Heart right ventricle (tissue), 16 donors: ENCODE results near the gene LRRC27. TPM values are rescaled to one million over a fixed set of nuclear protein-coding genes. Genes with fewer than 3 reads are reported as not detected.

Experiments
- ATAC-seq, 8 donors: fragments of 200-7000 bp; cut with Tn5 transposase; one replicate each; pipeline ENCODE4 v1.9.1; 2020; ENCODE audit warnings: mild to moderate bottlenecking in 8 of 8, moderate library complexity in 8 of 8, moderate number of reproducible peaks in 1 of 8
- DNase-seq, 2 donors: peaks; one replicate each; pipeline ENCODE4 v3.0.0-alpha.2; 2020
- H3K27ac ChIP-seq, 10 donors: fragments of 200-600 bp; sonication (generic) in 2 of 10; one replicate each; pipeline versions ENCODE4 v1.5.0 to v1.8.0; 2020 to 2022; ENCODE audit warnings: mild to moderate bottlenecking in 3 of 10
- H3K27me3 ChIP-seq, 7 donors: fragments of 200-600 bp; one replicate each; pipeline ENCODE4 v1.8.0; 2021 to 2022; ENCODE audit warnings: mild to moderate bottlenecking in 2 of 7
- H3K36me3 ChIP-seq, 9 donors: fragments of 200-600 bp; sonication (generic) in 1 of 9; one replicate each; pipeline versions ENCODE4 v1.5.0 to v1.8.0; 2020 to 2022; ENCODE audit warnings: mild to moderate bottlenecking in 2 of 9
- H3K4me1 ChIP-seq, 9 donors: fragments of 200-600 bp; sonication (generic) in 1 of 9; one replicate each; pipeline versions ENCODE4 v1.5.0 to v1.8.0; 2020 to 2022; ENCODE audit warnings: mild to moderate bottlenecking in 4 of 9
- H3K4me3 ChIP-seq, 10 donors: fragments of 200-600 bp; sonication (generic) in 2 of 10; one replicate each; pipeline versions ENCODE4 v1.5.0 to v1.8.0; 2020 to 2022; ENCODE audit warnings: mild to moderate bottlenecking in 7 of 10, moderate library complexity in 2 of 10
- H3K9me3 ChIP-seq, 11 donors: fragments of 200-600 bp in 10 of 11; sonication (generic) in 2 of 11; one replicate each; pipeline versions ENCODE4 v1.5.0 to v1.8.0; 2013 to 2022; ENCODE audit warnings: mild to moderate bottlenecking in 2 of 11, control low read depth in 1 of 11, moderate library complexity in 1 of 11
- WGBS, 2 donors: extraction: QIAGEN DNeasy Blood & Tissue Kit; methylation state at CpG; one replicate each; pipeline ENCODE4 v1.1.7; 2013; ENCODE audit warnings: inconsistent platforms in 1 of 2; 5-methylcytosine and 5-hydroxymethylcytosine counted together
- intact Hi-C, 10 donors: fragments of 100-400 bp; cut with DNase I; formaldehyde crosslinking; loops; one replicate each; pipeline versions ENCODE4 v1.11.1 to v1.14.2; 2022
- polyA plus RNA-seq, 2 donors: library from polyadenylated mRNA; stranded (reverse); fragments of 200-250 nt; gene quantifications; one replicate each; pipeline ENCODE4 v1.2.3, GENCODE V29; 2013
- total RNA-seq, 10 donors: library from RNA; stranded (reverse); fragmentation: NEBNext Ultra II Directional in 3 of 10; extraction: Animal tissue kit (Norgen Biotek cat#: 25700) in 3 of 10; gene quantifications; one replicate each; pipeline versions ENCODE4 v1.2.1 to v1.2.4, GENCODE V29; 2021 to 2023
- TF ChIP-seq, protein P1 (sequence below), 9 donors: fragments of 200-600 bp; sonication (generic) in 2 of 9; IDR thresholded peaks; one replicate each; pipeline versions ENCODE4 v1.5.0 to v1.8.0; 2021 to 2022; ENCODE audit warnings: antibody characterized with exemption in 9 of 9, mild to moderate bottlenecking in 5 of 9, moderate library complexity in 1 of 9
- donor health status: Arrhythmogenic right ventricular cardiomyopathy.
- donor health status: ischemic (EF 13 %, LVEDD 7.1; RV severe dilation, severe dysfunction).
- donor health status: healthy with polysubstance abuse.
- donor health status: DM: no; HTN: yes; CAD: no.
- donor health status: DM: no; HTN: no; CAD: no.
- donor health status: ischemic (EF 25% LVEDD 6.9; RV normal size, moderate dysfunction).
- donor health status: ischemic (EF 25% LVEDD 5.7; RV mildly dilated, moderate dysfunction).
- donor health status: healthy.
- donor health status: DM: yes; HTN: yes; CAD: no.
- donor health status: Ischemic cardiomyopathy.
- donor health status: ischemic (EF 35%, LVEDD 5.7; RV mildly dilated, moderate dysfunction).
- donor health status: nonischemic (EF 11% LVEDD 7.7; RV severe dilation, severe dysfunction).
- donor health status: DM: yes; HTN: yes; CAD: no.
- donor health status: PGD.
- donor health status: ischemic (EF 29% LVEDD 5.4; RV normal size, mild dysfunction).
- donor health status: nonischemic (EF 23%, LVEDD 6.1; RV moderate dilation, normal function).

The LRRC27 gene
- total and polyA plus RNA-seq, 12 donors: 3.0 to 8.1 (median 4.7) TPM

DNA sequence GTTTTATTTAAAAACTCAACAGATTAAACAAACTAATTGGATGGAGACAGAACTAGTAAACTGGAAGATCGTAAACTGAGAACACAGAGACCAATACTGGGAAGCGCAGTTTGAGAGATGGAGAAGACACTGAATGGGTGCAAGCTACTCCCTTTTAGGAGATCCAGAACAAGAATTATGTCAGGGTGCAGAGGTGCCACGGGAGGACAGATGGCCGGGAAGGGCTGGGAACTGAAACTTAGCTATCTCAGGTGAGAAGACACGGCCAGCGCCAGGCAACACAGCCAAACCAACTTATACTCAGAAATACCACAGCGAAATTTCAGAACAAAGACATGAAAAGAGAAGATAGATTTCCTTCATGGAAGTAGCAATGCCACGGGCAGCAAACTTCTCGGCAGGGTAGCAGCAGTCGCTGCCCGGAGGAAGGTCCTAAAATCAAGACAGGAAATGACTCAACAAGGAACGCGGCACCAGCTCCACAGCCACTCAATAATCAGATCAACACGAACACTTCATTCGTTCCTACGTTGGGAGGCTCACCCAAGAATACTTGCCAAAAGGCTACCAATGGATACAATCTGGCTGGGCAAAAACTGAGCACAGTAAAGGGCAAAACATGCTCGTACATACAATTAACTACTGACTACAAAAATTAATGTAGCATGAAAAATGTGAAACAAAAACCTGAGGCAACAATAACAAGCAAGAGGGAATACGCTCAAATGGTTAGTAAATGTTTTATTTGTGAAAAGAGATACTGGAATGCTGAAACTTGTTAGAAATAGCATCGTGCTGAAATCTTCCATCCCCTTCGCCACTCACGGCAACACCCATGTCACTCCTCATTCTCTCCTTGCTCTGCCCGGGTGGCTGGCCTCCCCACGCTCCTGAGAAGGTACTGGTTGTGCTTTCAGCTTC lies 2.2 kb upstream of the LRRC27 start:
- H3K4me3 ChIP-seq: peak overlapping the region in 7 of 10 donors; percentile 68 to 97 (median 83)
- TF ChIP-seq, protein P1, sequence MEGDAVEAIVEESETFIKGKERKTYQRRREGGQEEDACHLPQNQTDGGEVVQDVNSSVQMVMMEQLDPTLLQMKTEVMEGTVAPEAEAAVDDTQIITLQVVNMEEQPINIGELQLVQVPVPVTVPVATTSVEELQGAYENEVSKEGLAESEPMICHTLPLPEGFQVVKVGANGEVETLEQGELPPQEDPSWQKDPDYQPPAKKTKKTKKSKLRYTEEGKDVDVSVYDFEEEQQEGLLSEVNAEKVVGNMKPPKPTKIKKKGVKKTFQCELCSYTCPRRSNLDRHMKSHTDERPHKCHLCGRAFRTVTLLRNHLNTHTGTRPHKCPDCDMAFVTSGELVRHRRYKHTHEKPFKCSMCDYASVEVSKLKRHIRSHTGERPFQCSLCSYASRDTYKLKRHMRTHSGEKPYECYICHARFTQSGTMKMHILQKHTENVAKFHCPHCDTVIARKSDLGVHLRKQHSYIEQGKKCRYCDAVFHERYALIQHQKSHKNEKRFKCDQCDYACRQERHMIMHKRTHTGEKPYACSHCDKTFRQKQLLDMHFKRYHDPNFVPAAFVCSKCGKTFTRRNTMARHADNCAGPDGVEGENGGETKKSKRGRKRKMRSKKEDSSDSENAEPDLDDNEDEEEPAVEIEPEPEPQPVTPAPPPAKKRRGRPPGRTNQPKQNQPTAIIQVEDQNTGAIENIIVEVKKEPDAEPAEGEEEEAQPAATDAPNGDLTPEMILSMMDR (IDR thresholded peaks at IDR 0.05): no peak
- H3K27me3 ChIP-seq: no peaks in the 10 kb centered on the region
- intact Hi-C loops: loop anchor here in 3 of 10 donors (2.0 kb wide), 1 partner anchor 21 kb away; no protein-coding TSS in a partner anchor
- H3K4me1 ChIP-seq: peaks cover 5 to 49% (median 42%) of the 10 kb centered on the region in 9 donors
- no peaks in the 10 kb centered on the region for H3K9me3 ChIP-seq
- peak overlapping the region in 8 of 10 donors; percentile 5 to 90 (median 31) for H3K27ac ChIP-seq
- 52 to 59% methylated on average over 23 of the region's 23 CpGs for WGBS, 2 donors
- H3K36me3 ChIP-seq: peaks cover 0 to 11% (median 0%) of the 10 kb centered on the region in 9 donors
- DNase-seq (no peak), ATAC-seq (no peak)

DNA sequence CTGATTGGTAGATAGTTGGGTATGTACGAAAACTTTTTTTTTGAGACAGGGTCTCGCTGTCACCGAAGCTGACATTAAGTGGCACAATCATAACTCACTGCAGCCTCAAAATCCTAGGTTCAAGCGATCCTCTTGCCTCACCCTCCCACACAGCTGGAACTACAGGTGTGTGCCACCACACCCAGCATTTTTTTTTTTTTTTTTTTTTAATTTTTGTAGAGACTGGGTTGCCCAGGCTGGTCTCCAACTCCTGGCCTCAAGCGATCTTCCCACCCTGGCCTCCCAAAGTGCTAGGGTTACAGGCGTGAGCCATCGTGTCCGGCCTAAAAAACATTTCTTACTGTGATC lies 1.5 kb upstream of the LRRC27 start:
- H3K4me3 ChIP-seq: peak overlapping the region in 8 of 10 donors; percentile 68 to 97 (median 80)
- H3K27me3 ChIP-seq: no peaks in the 10 kb centered on the region
- DNase-seq (no peak), ATAC-seq (no peak)
- no peaks in the 10 kb centered on the region for H3K9me3 ChIP-seq
- H3K4me1 ChIP-seq: peaks cover 5 to 49% (median 42%) of the 10 kb centered on the region in 9 donors
- H3K27ac ChIP-seq: peak overlapping the region in 5 of 10 donors; percentile 5 to 90 (median 79)
- WGBS, 2 donors: 89 to 91% methylated on average over 8 of the region's 8 CpGs
- peaks cover 0 to 11% (median 0%) of the 10 kb centered on the region in 9 donors for H3K36me3 ChIP-seq
- intact Hi-C loops: loop anchor here in 3 of 10 donors (2.0 kb wide), 1 partner anchor 22 kb away; no protein-coding TSS in a partner anchor
- TF ChIP-seq, protein P1 (IDR thresholded peaks at IDR 0.05): no peak

DNA sequence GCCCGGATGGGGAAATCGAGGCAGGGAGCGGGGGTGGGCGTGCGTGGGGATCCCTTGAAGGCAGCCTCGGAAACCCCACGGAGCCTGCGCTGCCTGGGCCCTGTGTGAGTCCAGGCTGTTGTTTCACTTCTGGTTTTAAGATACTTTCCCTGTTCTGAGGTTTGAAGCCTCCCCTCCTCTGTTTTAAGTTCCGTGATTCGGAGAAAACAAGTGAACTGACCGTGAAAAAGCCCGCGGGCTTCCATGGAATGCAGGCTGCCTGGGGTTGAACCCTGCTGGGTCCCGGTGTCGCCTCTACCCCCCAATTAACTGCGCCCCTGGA lies 401 bp downstream of the LRRC27 start:
- Histone ChIP-seq H3K4me3 (peak overlapping the region; percentile 68 to 97 (median 85)), H3K27me3 (no peaks in the 10 kb centered on the region), H3K36me3 (peaks cover 0 to 3% (median 0%) of the 10 kb centered on the region in 9 donors), H3K9me3 (no peaks in the 10 kb centered on the region), H3K27ac (peak overlapping the region in 9 of 10 donors; percentile 19 to 90 (median 86)), H3K4me1 (peaks cover 5 to 59% (median 54%) of the 10 kb centered on the region in 9 donors)
- 13 to 15% methylated on average over 16 of the region's 16 CpGs for WGBS, 2 donors
- DNase-seq (no peak), ATAC-seq (peak in 4 of 8 donors; percentile 0 to 4 (median 2))
- TF ChIP-seq, protein P1 (IDR thresholded peaks at IDR 0.05): no peak
- intact Hi-C loops: no loop called here

DNA sequence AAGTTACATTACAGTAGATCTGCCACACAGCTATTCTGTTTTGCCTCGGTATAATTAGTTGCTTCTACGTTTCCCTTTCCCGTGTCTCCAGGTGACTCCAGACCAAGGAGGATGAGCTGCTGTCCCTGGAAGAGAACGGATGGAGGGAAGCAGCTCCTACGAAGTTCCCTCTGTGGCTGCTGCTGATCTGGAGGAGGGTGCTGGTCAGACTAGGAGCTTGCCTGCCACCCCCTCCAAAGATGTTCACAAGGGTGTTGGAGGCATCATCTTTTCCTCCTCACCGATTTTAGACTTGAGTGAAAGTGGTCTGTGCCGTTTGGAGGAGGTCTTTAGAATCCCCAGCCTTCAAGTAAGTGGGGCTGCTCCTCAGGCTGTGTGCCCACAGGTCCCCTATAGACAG lies 1.4 kb downstream of the LRRC27 start:
- intact Hi-C loops: no loop called here
- Histone ChIP-seq H3K36me3 (peaks cover 0 to 3% (median 0%) of the 10 kb centered on the region in 9 donors), H3K27ac (peak overlapping the region in 1 of 10 donors; percentile 90), H3K27me3 (no peaks in the 10 kb centered on the region), H3K9me3 (no peaks in the 10 kb centered on the region), H3K4me3 (peak overlapping the region in 2 of 10 donors; percentile 87 to 97), H3K4me1 (peaks cover 5 to 58% (median 49%) of the 10 kb centered on the region in 9 donors)
- TF ChIP-seq, protein P1 (IDR thresholded peaks at IDR 0.05): no peak
- 87 to 88% methylated on average over 7 of the region's 7 CpGs for WGBS, 2 donors
- no peak for ATAC-seq
- DNase-seq: no peak
